HL-60/S4 treated with phorbol 12-myristate 13-acetate at 8.2 ng/mL for 4 days and 3 days (cell line): ENCODE results near the gene DLG5.

Experiments used
- in situ Hi-C: fragments of 300-500 bp; cut with MboI; formaldehyde crosslinking; loops from 2 replicates; pipeline ENCODE4 v1.15.0; 2022; ENCODE audit warnings: low sequenced_read_pairs

DLG5 gene, protein sequence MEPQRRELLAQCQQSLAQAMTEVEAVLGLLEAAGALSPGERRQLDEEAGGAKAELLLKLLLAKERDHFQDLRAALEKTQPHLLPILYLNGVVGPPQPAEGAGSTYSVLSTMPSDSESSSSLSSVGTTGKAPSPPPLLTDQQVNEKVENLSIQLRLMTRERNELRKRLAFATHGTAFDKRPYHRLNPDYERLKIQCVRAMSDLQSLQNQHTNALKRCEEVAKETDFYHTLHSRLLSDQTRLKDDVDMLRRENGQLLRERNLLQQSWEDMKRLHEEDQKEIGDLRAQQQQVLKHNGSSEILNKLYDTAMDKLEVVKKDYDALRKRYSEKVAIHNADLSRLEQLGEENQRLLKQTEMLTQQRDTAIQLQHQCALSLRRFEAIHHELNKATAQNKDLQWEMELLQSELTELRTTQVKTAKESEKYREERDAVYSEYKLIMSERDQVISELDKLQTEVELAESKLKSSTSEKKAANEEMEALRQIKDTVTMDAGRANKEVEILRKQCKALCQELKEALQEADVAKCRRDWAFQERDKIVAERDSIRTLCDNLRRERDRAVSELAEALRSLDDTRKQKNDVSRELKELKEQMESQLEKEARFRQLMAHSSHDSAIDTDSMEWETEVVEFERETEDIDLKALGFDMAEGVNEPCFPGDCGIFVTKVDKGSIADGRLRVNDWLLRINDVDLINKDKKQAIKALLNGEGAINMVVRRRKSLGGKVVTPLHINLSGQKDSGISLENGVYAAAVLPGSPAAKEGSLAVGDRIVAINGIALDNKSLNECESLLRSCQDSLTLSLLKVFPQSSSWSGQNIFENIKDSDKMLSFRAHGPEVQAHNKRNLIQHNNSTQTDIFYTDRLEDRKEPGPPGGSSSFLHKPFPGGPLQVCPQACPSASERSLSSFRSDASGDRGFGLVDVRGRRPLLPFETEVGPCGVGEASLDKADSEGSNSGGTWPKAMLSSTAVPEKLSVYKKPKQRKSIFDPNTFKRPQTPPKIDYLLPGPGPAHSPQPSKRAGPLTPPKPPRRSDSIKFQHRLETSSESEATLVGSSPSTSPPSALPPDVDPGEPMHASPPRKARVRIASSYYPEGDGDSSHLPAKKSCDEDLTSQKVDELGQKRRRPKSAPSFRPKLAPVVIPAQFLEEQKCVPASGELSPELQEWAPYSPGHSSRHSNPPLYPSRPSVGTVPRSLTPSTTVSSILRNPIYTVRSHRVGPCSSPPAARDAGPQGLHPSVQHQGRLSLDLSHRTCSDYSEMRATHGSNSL (N-terminal part only)

DNA sequence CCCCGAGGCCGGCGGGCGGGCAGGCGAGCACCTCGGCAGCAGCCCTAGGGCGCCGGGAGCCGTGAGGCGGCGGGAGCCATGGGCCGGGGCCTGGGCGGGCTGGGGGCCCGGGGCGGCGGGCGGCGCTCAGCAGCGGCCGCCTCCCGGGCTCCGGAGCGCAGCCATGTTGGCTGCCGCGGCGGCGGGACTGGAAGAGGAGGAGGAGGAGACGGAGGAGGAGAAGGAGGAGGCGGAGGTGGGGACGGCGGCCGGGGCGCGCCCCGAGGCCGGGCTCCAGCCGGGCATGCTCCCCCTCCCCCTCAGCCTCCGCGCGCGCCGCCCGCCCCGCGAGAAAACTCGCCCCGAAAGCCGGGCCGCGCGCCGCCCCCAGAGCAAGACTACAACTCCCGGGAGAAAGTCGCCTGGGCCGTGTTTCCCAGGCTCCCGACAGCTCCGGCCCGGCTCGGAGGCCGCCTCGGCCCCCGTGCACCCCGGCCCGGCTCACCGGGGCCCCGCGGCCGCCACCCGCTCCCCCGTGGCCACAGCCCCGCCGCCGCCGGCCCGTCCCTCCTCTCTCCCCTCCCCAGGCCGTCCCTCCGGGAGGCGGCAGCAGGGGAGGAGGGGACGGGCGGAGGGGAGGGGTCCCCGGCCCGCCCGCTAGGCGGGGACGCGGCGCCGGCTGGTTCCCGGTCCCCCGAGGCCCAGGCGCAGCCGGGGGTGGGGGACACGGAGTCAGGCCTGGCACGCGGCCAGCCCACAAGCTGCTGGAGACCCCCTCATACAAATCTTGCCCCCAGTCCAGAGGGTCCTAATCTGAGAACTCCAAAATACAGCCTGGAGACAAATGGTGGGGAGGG is at the start of gene DLG5:
DLG5 (minus strand) TSS at position 190 of the 836 bp plus-strand sequence. CDS start 235 bp downstream, outside the sequence.
- in situ Hi-C loops, result no loop called here

DNA sequence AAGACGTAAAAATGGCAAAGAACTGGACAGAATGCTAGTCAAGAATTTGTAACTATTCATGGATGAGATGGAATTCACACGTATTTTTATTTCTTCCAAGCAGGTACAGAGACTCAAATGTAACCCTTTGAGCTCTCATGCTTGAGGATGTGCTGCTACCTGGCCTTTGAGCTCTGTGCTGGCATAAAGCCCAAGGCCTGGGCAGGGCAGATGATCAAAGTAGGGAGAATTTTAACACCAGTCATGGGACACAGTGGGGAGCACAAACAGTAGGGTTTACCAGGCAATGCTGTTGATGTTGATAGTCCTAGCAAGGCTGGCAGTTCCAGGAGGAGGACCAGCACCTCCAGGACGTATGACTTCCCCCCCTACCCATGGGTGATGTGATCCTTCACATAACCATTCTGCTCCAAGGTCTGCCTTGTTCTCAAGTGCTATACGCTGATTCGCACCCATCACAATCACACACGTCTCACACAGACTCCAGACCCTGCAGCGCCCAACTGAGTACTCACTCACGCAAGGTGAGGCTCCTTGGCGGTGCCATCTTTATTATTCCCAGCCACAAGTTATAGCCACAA is 48.6 kb upstream of the DLG5 start:
- in situ Hi-C loops, result no loop called here

DNA sequence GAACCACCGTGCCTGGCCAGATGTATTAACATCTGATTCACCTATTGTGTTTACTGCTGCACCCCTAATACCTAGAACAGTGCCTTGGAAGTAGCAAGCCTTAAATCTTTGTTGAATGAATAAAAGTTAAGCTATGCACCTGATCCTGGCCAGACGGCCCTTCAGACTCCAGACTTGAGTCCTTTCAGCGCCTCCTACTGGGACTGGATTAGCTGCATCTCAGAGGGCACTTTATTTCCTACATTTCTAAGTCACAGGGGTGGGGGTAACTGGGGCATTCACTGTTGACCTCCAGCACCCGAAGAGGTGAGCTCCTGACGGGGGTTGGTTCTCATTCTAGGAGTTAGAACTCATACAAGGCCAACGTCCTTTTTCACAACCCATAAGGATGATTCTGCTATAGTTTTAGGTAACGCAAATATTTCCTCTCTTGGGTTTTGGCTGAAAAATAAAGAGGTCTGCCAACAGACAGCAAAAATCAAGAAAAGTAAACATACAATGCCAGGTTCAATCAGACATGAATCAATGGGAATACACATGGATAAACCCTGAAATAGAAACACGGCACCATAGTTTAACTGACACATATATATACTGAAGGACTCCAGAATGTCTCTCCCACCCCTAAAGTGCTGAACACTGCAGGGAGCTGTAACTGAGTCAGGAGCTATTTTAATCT is 48.0 kb upstream of the DLG5 start:
- in situ Hi-C loops, result no loop called here

DNA sequence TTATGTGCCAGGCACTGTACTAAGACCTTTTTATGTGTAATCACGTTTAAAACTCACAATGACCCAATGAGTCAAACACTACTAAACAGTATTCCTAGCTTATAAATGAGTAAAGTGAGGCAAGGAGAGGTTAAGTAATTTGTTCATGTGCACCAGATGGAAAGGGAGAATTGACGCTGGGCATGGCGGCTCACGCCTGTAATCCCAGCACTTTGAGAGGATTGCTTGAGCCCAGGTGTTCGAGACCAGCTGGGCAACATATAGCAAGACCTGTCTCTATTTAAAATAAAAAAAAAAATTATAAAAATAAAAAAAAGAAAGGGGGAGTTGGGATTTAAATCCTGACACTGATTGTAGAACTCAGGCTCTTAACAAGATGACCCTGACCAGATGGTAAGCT is 46.7 kb upstream of the DLG5 start:
- in situ Hi-C loops, result no loop called here

DNA sequence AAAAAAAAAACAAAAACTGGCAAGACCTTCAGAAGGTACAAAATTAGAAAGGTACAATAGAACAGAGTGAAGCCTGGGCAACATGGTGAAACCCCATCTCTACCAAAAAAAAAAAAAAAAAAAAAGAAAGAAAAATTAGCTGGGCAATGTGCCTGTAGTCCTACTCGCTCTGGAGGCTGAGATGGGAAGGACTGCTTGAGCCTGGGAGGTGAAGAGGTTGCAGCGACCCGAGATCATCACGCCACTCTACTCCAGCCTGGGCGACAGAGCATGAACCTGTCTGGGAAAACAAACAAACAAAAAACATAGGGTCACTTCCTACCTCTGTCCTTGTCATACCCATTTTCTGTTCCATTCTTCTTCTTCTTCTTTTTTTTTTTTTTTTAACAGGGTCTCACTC is 45.6 kb upstream of the DLG5 start:
- in situ Hi-C loops, result no loop called here

DNA sequence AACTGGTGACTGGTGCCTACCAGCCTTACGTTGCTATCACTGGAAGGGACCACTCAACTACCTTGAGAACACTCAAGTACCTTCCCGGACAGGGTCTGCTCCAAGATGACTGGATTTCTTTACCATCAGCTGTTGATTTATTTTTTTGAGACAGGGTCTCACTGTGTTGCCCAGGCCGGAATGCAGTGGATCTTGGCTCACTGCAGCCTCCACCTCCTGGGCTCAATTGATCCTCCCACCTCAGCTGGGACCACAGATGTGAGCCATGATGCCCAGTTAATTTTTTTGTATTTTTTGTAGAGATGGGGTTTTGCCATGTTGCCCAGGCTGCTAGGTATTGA is 45.2 kb upstream of the DLG5 start:
- in situ Hi-C loops, result no loop called here

DNA sequence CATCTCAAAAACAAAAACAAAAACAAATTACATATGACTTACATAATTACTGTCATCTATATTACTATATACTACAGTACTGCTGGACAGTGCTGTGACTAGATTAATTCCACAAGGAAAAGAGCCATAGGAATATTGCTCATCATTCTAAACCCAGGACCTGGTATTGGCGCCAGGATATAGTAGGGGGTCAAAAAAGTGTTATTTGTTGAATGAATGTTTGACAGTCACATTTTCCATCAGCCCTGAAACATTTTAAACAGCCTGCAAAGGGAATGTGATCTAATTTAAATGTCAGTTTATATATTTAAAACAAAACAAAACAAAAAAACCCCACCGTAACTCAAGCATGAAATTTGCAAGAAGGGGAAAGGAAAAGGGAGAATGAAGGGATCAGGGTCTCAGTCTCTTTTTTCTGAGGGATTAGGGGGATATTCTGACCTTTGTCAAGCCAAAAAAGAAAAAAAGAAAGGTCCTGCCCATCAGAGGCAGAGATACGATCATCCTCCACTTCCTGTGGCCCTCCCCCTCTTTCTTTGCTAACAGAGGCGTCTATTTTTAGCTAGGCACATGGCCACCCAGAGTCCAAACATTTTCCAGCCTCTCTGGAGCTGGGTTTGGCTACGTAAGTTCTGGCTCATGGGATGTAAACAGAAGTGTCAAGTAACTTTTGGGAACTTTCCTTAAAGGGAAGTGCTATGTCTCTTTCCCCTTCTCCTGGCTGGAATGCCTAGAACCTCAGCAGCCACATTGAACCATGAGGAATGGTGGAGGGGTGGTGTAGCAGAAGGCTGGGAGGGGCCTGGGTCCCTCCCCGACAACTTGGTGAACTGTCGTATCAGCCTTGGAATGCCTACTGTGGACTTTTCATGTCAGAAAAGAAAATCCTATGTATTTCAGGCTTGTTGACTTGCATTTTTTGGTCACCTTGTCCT is 44.6 kb upstream of the DLG5 start:
- in situ Hi-C loops, result no loop called here

DNA sequence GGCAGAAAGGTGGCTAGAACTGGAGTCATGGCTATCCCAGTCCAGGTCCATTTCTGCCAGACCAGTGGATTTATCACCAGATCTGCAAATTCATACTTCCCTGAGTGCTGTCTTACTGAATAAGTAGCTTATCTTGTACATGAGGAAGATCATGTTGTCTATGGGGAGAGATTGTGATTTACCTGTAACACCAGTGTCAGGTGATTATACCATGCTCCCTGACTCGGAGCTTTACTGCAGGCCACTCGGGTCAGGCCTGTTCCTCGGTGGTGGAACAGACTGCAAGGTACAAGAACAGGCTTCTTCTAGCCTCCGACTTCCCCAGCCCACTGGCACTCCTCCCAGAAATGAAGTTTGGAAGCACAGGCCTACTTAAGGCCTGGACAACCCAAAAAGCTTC is 42.6 kb upstream of the DLG5 start:
- in situ Hi-C loops, result no loop called here

DNA sequence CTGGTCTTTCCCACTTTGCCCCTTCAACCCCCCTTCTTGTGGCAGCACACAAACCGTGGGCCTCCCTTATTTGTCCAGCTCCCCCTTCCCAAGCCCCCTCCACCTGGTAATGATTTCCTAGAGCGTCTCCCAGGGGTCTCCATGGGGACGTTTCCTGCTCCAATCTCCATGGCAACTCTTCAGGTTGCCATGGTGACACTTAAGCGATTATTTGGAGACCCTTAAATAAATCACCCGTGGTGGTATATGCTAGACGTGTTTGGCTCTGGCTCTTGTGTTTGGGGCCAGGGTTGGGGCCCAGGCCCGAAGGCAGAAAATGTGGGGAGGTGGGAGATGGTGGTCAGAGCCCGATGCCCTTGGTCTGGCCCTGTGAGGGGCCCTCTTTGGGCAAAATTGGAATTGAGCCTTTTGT is 41.1 kb upstream of the DLG5 start:
- in situ Hi-C loops, result no loop called here

DNA sequence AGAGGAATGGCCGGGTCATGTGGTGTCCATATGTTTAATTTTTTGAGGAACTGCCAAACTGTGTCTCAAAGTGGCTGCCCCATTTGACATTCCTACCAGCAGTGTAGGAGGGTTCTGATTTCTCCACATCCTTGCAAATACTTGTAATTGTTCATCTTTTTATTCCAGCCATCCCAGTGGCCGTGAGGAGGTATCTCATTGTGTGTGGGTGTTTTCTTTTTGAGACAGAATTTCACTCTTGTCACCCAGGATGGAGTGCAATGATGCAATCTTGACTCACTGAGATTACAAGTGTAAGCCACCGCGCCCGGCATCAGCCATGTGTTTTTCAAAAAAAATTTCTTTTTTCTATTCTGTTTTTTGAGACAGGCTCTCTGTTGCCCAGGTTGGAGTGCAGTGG is 38.7 kb upstream of the DLG5 start:
- in situ Hi-C loops, result no loop called here

DNA sequence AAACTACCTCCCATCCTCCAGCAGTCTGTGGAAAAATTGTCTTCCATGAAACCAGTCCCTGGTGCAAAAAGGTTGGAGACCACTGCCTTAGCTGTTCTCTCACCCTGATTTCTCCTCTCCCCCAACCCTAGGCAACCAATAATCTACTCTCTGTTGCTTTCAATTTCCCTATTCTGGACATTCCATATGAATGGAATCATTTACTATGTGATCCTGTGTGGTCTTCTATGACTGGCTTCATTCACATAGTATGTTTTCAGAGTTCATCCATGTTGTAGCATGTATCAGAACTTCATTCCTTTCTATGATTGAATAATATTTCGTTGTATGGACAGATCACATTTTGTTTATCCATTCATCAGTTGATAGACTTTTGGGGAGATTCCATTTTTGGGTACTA is 38.3 kb upstream of the DLG5 start:
- in situ Hi-C loops, result no loop called here

DNA sequence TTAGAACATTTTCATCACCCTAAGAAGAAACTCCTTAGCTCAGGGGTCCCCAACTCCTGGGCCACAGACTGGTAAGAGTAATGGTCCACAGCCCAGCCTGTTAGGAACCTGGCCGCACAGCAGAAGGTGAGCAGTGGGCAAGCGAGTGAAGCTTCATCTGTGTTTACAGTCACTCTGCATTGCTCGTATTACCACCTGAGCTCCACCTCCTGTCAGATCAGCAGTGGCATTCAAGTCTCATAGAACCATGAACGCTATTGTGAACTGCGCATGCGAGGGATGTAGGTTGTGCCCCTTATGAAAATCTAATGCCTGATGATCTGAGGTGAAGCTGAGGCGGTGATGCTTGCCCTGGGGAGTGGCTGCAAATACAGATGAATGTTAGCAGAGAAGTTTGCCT is 37.3 kb upstream of the DLG5 start:
- in situ Hi-C loops, result no loop called here

DNA sequence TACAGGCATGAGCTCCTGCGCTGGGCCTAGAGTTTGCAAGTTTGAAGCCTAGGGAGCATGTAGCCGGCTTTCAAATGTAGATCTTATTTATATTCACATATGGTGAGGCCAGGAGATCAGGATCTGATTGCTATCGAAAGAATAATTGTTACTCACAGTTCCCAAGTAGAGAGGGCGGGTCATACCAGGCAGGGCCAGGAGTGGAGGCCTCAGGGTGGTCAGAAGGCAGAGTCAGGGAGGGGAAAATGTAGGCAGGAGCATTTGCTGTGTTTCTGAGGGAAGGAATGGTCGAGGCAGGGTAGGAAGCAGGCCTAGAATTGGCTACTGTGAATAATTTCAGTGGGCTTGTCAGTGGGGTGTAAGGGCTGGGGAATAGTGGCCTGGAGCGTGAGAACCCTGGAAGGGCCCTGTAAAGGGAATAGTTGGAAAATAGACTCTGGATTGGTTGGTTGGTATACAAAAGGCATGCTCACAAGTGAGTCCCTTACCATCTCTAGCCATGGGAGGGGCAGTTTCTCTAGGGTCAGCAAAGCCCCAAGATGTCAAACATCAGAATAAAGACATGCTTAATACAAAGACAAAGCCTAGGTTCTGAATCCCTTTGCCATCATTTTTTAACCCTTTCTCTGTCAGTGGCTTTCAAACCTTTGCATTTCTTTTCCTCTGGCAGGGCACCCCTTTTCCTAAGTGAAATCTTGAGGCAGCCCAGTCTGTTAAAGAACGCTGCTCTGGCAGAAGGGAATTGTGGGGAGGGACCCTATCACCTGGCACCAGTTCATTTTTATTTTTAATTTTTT is 36.0 kb upstream of the DLG5 start:
- in situ Hi-C loops, result no loop called here

DNA sequence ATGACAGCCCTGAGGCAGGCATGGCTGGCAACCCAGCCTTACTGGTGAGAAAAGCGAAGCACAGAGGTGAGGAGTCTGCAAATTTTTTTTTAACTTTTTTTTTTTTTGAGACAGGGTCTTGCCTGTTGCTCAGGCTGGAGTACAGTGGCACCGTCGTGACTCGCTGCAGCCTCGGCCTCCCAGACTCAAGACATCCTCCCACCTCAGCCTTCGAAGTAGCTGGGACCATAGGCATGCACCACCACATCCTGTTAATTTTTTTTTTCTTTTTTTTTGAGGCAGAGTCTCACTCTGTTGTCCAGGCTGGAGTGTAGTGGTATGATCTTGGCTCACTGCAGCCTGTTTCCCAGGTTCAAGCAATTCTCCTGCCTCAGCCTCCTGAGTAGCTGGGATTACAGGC is 35.1 kb upstream of the DLG5 start:
- in situ Hi-C loops, result no loop called here

DNA sequence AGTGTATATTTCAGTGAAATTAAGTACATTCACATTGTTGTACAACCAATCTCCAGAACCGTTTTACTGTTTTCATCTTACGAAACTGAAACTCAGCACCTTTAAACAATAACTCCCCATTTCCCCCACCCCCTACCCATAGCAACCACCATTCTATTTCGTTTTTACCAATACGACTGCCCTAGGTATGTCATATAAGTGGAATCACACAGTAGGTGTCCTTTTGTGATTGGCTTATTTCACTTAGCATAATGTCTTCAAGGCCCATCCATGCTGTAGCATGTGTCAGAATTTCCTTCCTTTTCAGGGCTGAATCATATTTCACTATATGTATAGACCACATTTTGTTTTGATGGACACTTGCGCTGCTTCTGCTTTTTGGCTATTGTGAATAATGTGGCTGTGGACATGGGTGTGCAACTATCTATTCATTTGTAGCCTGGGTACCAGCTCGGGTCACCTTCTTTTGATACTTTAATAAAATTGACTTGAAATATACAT is 34.3 kb upstream of the DLG5 start:
- in situ Hi-C loops, result no loop called here

DNA sequence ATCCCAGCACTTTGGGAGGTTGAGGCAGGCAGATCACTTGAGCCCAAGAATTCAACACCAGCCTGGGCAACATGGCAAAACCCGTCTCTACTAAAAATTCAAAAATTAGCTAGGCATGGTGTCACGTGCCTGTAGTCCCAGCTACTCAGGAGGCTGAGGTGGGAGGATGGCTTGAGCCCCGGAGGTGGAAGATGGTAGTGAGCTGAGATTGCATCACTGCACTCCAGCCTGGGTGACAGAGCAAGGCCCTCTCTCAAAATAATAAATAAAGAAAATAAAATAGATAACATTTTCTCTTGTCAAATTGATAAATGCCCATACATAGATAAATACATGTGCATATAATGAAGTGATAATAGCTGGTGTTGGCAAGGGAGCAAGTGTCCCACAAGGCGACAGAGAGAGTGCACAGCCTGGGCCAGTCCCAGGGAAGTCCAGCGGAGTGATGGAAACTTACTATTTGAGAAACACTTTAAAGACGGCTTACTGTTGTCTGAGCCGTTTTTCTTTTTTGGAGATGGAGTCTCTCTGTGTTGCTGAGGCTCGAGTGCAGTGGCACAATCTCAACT is 33.4 kb upstream of the DLG5 start:
- in situ Hi-C loops, result no loop called here

DNA sequence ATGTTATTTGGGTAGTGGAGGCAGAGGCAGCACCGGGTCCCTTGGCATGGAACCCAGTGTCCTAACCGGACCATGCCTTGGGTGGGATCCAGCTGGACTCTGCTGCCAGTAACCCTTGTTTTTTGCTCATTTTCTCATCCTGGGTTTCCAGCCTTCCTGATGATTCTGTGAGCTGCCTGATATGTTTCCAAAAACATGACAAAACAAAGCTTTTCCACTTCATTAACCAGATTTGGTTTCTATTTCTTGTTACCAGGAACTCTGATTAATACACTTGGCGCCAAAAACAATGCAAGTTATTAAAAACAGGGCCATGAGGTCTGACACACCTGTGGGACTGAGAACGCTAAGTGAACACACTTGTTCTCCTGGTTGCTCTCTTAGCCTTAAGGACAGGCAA is 32.8 kb upstream of the DLG5 start:
- in situ Hi-C loops, result no loop called here
